ENCODE results near the gene COL4A1. TPM values are rescaled to one million over a fixed set of nuclear protein-coding genes. Genes with fewer than 3 reads are reported as not detected.

The COL4A1 gene
- total and polyA plus RNA-seq, 2 donors from 2014 or later, result 53.0 to 218 TPM

DNA sequence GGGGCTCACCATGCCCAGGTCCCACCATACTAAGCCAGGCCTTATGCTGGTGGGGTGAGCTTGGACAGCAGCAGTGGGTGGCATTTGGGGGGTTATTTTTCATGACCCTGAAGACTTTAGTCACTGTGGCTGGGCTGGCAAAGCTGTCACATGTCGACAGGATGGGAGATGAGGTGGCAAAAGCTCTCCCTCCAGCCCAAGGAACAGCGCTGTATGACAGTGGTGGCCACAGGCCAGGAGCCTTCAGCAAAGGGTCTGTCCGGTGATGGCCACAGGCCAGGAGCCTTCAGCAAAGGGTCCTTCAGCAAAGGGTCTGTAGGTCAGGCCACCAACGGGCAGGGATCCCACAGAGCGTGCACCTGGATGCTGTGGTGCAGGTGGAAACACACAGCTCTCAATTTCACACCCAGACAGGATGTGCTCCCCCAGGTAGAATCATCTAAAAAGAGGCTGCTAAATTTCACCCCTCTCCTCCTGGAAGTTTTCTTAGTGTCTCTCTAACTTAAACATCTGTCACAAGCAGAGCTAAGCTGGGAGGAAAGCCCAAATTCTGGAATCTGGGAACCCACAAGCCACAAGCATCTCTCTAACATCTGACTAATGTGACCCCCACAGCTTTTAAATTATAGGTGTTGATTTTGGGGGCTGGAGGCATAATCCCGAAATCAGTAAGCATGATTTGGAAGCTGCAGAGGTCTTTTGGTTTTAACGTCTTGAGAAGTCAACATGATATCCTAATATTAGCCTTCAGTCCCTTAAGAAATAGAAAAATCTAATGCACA lies 23.0 kb downstream of the COL4A1 start:
- H3K9me3 ChIP-seq (ENCODE audit: control insufficient read depth in 2 of 3, insufficient read depth in 1 of 3, low read length in 3 of 3), result no peaks in the 10 kb centered on the region
- TF ChIP-seq, protein P1, sequence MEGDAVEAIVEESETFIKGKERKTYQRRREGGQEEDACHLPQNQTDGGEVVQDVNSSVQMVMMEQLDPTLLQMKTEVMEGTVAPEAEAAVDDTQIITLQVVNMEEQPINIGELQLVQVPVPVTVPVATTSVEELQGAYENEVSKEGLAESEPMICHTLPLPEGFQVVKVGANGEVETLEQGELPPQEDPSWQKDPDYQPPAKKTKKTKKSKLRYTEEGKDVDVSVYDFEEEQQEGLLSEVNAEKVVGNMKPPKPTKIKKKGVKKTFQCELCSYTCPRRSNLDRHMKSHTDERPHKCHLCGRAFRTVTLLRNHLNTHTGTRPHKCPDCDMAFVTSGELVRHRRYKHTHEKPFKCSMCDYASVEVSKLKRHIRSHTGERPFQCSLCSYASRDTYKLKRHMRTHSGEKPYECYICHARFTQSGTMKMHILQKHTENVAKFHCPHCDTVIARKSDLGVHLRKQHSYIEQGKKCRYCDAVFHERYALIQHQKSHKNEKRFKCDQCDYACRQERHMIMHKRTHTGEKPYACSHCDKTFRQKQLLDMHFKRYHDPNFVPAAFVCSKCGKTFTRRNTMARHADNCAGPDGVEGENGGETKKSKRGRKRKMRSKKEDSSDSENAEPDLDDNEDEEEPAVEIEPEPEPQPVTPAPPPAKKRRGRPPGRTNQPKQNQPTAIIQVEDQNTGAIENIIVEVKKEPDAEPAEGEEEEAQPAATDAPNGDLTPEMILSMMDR (IDR thresholded peaks at IDR 0.05; ENCODE audit: borderline replicate concordance, extremely low read depth, insufficient read depth), result no peak
- no peak overlapping the region for H3K4me3 ChIP-seq (ENCODE audit: low read length in 3 of 3)
- peaks cover 0 to 2% (median 0%) of the 10 kb centered on the region in 3 donors for H3K36me3 ChIP-seq (ENCODE audit: control insufficient read depth in 2 of 3, insufficient read depth in 3 of 3, low read length in 3 of 3)
- no peaks in the 10 kb centered on the region for H3K4me1 ChIP-seq (ENCODE audit: control insufficient read depth in 2 of 3, insufficient read depth in 2 of 3, low read depth in 1 of 3, low read length in 3 of 3)
- H3K27ac ChIP-seq (ENCODE audit: low read depth in 2 of 2, low read length in 2 of 2), result no peak overlapping the region
- FAIRE-seq (no peak), DNase-seq (no peak)
- no peaks in the 10 kb centered on the region for H3K27me3 ChIP-seq (ENCODE audit: control insufficient read depth, insufficient read depth, low read length)
- intact Hi-C loops (cut with DNase I), result no loop called here
- no peak overlapping the region for H3K9ac ChIP-seq (ENCODE audit: low read length in 3 of 3)

DNA sequence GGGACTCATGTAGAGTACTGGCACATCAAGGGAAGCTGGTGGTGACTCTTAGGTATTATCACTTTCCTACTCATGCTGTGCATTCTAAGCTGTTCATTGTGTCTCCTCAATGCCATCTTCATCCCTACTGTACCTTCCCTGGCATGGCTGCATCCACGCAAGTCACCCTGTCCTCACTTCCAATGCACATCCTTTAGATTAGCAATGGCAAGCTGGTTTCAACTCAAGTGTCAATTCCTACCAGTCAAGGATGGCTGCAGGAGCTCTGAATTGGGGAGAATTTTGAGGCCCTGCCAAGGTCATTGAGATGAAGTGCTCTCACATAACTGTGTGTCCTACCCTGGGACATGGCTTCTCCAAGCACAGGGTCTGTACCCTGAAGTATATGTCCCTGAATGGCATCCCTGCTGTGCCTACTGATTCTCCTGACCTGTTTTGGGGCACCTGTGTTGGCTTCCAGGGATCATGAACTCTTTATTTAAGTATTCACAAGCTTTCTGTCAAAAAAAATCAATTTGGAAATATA lies 24.6 kb downstream of the COL4A1 start:
- DNase-seq, result no peak
- no peaks in the 10 kb centered on the region for H3K4me1 ChIP-seq (ENCODE audit: control insufficient read depth in 2 of 3, insufficient read depth in 2 of 3, low read depth in 1 of 3, low read length in 3 of 3)
- H3K9ac ChIP-seq (ENCODE audit: low read length in 3 of 3), result no peak overlapping the region
- FAIRE-seq, result no peak
- H3K9me3 ChIP-seq (ENCODE audit: control insufficient read depth in 2 of 3, insufficient read depth in 1 of 3, low read length in 3 of 3), result no peaks in the 10 kb centered on the region
- TF ChIP-seq, protein P1 (IDR thresholded peaks at IDR 0.05; ENCODE audit: borderline replicate concordance, extremely low read depth, insufficient read depth), result no peak
- peaks cover 0 to 2% (median 0%) of the 10 kb centered on the region in 3 donors for H3K36me3 ChIP-seq (ENCODE audit: control insufficient read depth in 2 of 3, insufficient read depth in 3 of 3, low read length in 3 of 3)
- intact Hi-C loops (cut with DNase I), result no loop called here
- H3K27ac ChIP-seq (ENCODE audit: low read depth in 2 of 2, low read length in 2 of 2), result no peak overlapping the region
- H3K27me3 ChIP-seq (ENCODE audit: control insufficient read depth, insufficient read depth, low read length), result no peaks in the 10 kb centered on the region
- H3K4me3 ChIP-seq (ENCODE audit: low read length in 3 of 3), result no peak overlapping the region

DNA sequence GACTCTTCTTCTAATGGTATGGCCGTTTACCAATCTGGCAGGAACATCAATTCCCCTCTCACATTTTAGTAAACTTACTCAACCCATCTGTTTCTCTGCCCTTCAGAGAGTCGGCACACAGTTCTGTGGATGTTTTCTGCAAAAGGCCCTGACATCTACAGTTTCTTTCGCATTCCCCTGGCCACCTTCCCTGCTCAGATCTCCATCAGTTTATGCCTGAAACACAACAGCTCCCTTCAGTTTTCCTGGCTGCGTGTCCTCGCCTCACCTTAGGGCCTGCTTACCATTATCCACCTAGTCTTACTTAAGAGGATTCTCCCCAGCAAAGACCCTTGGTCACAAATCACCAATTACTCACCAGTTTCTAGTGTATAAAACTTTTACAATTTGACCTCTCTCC lies 25.2 kb downstream of the COL4A1 start:
- Histone ChIP-seq H3K4me3 (ENCODE audit: low read length in 3 of 3) (no peak overlapping the region), H3K27me3 (ENCODE audit: control insufficient read depth, insufficient read depth, low read length) (no peaks in the 10 kb centered on the region), H3K36me3 (ENCODE audit: control insufficient read depth in 2 of 3, insufficient read depth in 3 of 3, low read length in 3 of 3) (peaks cover 0 to 2% (median 0%) of the 10 kb centered on the region in 3 donors), H3K9me3 (ENCODE audit: control insufficient read depth in 2 of 3, insufficient read depth in 1 of 3, low read length in 3 of 3) (no peaks in the 10 kb centered on the region), H3K4me1 (ENCODE audit: control insufficient read depth in 2 of 3, insufficient read depth in 2 of 3, low read depth in 1 of 3, low read length in 3 of 3) (no peaks in the 10 kb centered on the region), H3K27ac (ENCODE audit: low read depth in 2 of 2, low read length in 2 of 2) (no peak overlapping the region), H3K9ac (ENCODE audit: low read length in 3 of 3) (no peak overlapping the region)
- no peak for FAIRE-seq
- intact Hi-C loops (cut with DNase I), result no loop called here
- TF ChIP-seq, protein P1 (IDR thresholded peaks at IDR 0.05; ENCODE audit: borderline replicate concordance, extremely low read depth, insufficient read depth), result no peak
- no peak for DNase-seq
